Tongue (tissue), 2 donors: ENCODE measurements around the gene INVS. TPM values are rescaled to one million over a fixed set of nuclear protein-coding genes. Genes with fewer than 3 reads are reported as not detected.

ENCODE experiments used
- DNase-seq: peaks from one replicate; pipeline ENCODE4 v3.0.0-alpha.2; 2015
- total RNA-seq: library from RNA; depleted of rRNA; stranded (reverse); fragments of >200 nt; gene quantifications from one replicate; pipeline ENCODE4 v1.2.3, GENCODE V29; 2014

INVS gene
- total RNA-seq, 1 donor from 2014 or later: 33.7 TPM

GRCh38 chr9:100277166-100277979 is 178.3 kb downstream of the INVS start:
- DNase-seq: no peak

GRCh38 chr9:100281066-100281465 is 182.0 kb downstream of the INVS start:
- no peak for DNase-seq

GRCh38 chr9:100281676-100282387 is 182.8 kb downstream of the INVS start:
- peak; percentile 4 for DNase-seq

DNA sequence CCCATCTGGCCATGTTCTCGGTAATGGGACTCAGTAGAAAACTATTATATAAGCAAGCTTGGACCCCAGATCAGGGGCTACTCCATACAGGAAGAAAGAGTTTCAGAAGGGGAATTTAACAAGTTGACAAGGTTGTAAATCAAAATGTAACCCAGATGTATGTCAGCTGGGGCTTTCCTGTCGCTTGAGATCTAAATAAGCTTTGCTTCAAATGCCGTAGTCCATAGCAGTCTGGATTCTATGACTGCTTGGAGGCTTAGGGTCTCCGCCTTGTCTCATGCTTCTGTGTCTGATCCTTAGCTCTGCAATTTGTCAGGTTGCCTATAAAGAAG is 183.3 kb downstream of the INVS start:
- DNase-seq: no peak

GRCh38 chr9:100284247-100284646 is 185.2 kb downstream of the INVS start:
- no peak for DNase-seq

DNA sequence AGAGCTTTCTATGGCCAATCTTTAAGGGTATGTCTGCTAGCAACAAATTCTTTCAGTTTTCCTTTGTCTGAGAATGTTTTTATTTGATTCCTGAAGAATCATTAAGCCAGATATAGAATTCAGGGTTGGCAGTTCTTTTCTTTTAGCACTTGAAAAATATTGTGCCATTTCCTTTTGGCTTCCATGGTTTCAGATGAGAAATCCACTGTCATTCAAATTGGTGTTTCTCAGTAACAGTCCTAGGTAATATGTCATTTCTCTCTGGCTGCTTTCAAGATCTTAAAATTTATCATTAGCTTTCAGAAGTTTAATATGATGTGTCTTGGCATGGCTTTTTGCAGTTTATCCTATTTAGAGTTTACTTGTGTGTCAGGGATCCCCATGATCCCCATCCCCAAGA is 186.0 kb downstream of the INVS start:
- no peak for DNase-seq

GRCh38 chr9:100285601-100286000 is 186.6 kb downstream of the INVS start:
- DNase-seq: no peak

- DNase-seq: no peak
Measured at GRCh38 chr9:100286257-100286656, 187.2 kb downstream of the INVS start.

- no peak for DNase-seq
Measured at GRCh38 chr9:100287186-100287585, 188.1 kb downstream of the INVS start.

DNA sequence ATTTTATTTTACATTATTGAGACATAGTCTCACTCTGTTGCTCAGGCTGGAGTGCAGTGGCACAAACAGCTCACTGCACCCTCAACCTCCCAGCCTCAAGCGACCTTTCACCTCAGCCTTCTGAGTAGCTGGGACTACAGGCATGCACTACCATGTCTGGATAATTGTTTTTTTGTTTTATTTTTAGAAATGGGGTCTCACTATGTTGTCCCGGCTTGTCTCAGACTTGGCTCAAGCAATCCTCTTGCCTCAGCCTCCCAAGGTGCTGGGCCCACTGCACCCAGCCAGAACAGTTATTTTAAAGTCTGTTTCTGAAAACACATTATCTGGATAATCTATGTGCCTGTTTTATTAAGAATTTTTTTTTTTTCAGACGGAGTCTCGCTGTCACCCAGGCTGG is 191.7 kb downstream of the INVS start:
- DNase-seq: no peak

- no peak for DNase-seq
Measured at GRCh38 chr9:100292414-100292813, 193.4 kb downstream of the INVS start.

DNA sequence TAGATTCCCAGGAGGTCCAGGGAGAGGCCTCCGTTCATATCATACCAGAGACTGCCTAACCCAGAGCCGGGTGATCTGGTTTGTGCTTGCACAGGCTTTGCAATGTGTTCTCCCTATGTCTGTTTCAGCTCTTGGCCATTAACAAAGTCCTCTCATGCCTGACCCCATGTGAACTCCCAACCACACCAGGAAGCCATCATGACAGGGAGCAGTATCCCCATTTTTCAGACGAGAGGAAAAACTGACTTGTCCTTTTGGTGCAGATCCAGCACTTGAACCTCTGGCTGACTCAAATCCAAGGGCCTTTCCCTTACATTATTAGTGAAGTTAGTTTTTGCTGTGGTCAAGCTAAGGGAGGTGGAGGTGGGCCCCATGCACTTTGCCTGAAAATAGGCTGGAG is 195.3 kb downstream of the INVS start:
- DNase-seq: no peak

- no peak for DNase-seq
Measured at GRCh38 chr9:100294806-100295205, 195.8 kb downstream of the INVS start.

- DNase-seq: no peak
Measured at GRCh38 chr9:100295240-100295639, 196.2 kb downstream of the INVS start.

GRCh38 chr9:100296407-100296806 is 197.4 kb downstream of the INVS start:
- DNase-seq: no peak

DNA sequence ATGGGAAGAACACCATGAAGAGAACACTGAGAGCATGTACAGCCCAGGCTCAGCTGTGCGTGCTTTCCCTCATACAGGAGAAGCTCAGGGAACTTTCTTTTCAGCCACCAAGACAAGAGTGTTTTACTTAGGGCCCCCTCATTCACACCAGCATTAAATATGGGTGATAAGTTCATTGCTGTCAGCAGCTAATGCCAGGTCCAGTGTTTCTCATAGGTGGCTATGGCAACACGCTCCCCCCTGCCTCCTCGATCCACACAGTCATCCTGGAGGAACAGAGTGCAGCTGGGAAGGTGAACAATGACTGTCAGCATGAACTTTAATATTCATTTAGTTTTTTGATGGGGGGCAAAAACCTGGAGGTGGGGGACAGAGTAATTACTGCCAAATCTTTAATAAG is 199.3 kb downstream of the INVS start:
- no peak for DNase-seq

DNA sequence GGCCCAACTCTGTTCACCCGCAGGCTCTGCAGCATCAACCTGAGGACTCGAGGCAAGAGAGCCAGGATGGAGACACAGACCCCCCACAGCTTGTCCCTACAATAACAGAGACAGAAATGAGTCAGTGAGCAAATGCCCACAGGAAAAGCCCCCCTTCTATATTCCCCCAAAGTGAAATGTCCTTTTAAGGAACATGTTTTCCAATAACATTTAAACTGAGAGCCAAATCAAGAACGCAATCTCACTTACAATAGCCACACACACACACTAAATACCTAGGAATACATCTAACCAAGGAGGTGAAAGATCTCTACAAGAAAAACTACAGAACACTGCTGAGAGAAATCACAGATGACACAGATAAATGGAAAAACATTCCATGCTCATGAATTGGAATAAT is 204.7 kb downstream of the INVS start:
- no peak for DNase-seq

- no peak for DNase-seq
Measured at GRCh38 chr9:100306283-100306682, 207.2 kb downstream of the INVS start.

- DNase-seq: no peak
Measured at GRCh38 chr9:100307080-100307479, 208.0 kb downstream of the INVS start.

- DNase-seq: no peak
Measured at GRCh38 chr9:100308965-100309564, 210.0 kb downstream of the INVS start.

GRCh38 chr9:100309992-100310391 is 210.9 kb downstream of the INVS start:
- DNase-seq: no peak

DNA sequence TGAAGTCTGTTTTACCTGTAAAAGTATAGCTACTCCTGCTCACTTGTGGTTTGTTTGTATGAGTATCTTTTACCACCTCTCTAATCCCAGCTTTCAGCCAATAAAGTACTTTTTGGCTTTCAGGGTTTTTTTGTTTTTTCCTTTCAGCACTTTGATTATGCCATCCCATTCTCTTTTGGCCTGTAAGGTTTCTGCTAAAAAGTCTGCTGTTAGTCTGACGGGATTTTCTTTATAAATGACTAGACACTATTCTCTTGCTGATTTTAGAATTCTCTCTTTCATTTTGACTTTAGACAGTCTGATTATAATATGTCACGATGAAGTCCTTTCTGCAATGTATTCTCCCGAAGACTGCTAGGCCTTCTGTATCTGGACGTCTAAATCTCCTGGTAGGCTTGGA is 216.5 kb downstream of the INVS start:
- no peak for DNase-seq

DNA sequence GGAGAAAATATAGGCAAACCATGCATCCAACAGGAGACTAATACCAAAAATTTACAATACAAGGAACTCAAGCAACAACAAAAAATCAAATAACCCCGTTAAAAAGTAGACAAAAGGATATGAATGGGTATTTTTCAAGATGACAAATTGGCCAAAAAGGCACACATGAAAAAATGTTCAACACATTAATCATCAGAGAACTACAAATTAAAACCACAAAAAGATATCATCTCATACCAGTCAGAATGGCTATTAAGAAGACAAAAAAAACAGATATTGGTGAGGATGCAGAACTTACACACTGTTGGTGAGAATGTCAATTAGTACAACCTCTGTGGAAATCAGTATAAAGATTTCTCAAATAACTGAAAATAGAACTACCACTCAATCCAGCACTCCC is 218.7 kb downstream of the INVS start:
- DNase-seq: no peak
